IMR-90 (cell line): ENCODE measurements around the gene NRP2.

Experiments
- BHLHE40 ChIP-seq: fragments of 150-350 bp; IDR thresholded peaks from 2 replicates; pipeline ENCODE4 v1.6.1; 2016; ENCODE audit warnings: mild to moderate bottlenecking, low read depth, low read length
- CEBPB ChIP-seq: IDR thresholded peaks from 2 replicates; pipeline ENCODE4 v1.6.1; 2012; ENCODE audit warnings: low read depth, low read length, improper control_type of control experiment
- MAFK ChIP-seq: IDR thresholded peaks from 2 replicates; pipeline ENCODE4 v1.6.1; 2012; ENCODE audit warnings: low read depth, low read length, improper control_type of control experiment
- MAZ ChIP-seq: IDR thresholded peaks from 2 replicates; pipeline ENCODE4 v1.6.1; 2012; ENCODE audit warnings: low read depth, mild to moderate bottlenecking, low read length, improper control_type of control experiment, moderate library complexity, borderline replicate concordance
- NFE2L2 ChIP-seq: fragments of 150-350 bp; IDR thresholded peaks from 2 replicates; pipeline ENCODE4 v1.6.1; 2016; ENCODE audit warnings: low read depth, mild to moderate bottlenecking, low read length
- POLR2A ChIP-seq: IDR thresholded peaks from 2 replicates; pipeline ENCODE4 v1.6.1; 2012; ENCODE audit warnings: mild to moderate bottlenecking, low read depth, low read length
- RAD21 ChIP-seq: IDR thresholded peaks from 2 replicates; pipeline ENCODE4 v1.6.1; 2012; ENCODE audit warnings: low read length, improper control_type of control experiment
- RCOR1 ChIP-seq: IDR thresholded peaks from 2 replicates; pipeline ENCODE4 v1.6.1; 2012; ENCODE audit warnings: mild to moderate bottlenecking, low read length, improper control_type of control experiment; ENCODE audit not compliant: insufficient replicate concordance
- SMC3 ChIP-seq: fragments of 150-350 bp; IDR thresholded peaks from 2 replicates; pipeline ENCODE4 v1.6.1; 2016; ENCODE audit warnings: low read depth, mild to moderate bottlenecking, antibody characterized with exemption, low read length, moderate library complexity
- TF ChIP-seq, protein P1 (sequence below): conservative IDR thresholded peaks from 2 replicates; pipeline ENCODE4 v1.5.1; 2012; ENCODE audit warnings: mild to moderate bottlenecking, low read depth, low read length, improper control_type of control experiment
- TF ChIP-seq, protein P2 (sequence below): fragments of 150-350 bp; IDR thresholded peaks from 2 replicates; pipeline ENCODE4 v1.6.1; 2017; ENCODE audit warnings: mild to moderate bottlenecking, antibody characterized with exemption, low read length, low read depth

DNA sequence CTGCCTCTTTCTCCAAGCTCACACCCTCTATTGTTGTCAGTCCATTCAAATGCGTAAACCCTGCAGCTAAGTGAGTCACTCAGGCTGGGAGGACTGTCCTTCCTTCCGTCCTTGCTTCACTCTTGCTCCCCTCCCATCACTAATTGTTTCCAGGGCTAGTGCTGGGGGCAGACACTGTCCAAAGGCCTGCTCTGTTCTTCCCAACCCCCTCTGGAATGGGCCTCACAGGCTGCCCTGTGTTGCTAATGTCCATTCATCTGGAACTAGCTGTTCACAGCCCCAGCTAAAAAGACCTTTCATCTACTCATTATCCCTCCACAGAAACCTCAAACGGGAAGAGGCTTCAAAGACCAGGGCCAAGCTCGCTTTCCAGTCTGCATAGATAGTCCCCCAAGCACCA, 31.9 kb upstream of the NRP2 start:
- TF ChIP-seq, protein P1, sequence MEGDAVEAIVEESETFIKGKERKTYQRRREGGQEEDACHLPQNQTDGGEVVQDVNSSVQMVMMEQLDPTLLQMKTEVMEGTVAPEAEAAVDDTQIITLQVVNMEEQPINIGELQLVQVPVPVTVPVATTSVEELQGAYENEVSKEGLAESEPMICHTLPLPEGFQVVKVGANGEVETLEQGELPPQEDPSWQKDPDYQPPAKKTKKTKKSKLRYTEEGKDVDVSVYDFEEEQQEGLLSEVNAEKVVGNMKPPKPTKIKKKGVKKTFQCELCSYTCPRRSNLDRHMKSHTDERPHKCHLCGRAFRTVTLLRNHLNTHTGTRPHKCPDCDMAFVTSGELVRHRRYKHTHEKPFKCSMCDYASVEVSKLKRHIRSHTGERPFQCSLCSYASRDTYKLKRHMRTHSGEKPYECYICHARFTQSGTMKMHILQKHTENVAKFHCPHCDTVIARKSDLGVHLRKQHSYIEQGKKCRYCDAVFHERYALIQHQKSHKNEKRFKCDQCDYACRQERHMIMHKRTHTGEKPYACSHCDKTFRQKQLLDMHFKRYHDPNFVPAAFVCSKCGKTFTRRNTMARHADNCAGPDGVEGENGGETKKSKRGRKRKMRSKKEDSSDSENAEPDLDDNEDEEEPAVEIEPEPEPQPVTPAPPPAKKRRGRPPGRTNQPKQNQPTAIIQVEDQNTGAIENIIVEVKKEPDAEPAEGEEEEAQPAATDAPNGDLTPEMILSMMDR: no peak
- TF ChIP-seq MAFK (no peak), POLR2A (no peak), RAD21 (no peak), MAZ (no peak), BHLHE40 (no peak), CEBPB (peak; percentile 57; the same call in 1 of the 2 replicates), NFE2L2 (no peak), SMC3 (no peak), RCOR1 (no peak)
- TF ChIP-seq, protein P2, sequence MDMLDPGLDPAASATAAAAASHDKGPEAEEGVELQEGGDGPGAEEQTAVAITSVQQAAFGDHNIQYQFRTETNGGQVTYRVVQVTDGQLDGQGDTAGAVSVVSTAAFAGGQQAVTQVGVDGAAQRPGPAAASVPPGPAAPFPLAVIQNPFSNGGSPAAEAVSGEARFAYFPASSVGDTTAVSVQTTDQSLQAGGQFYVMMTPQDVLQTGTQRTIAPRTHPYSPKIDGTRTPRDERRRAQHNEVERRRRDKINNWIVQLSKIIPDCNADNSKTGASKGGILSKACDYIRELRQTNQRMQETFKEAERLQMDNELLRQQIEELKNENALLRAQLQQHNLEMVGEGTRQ: no peak
